MG63 (cell line): Measurements from ENCODE around the gene MYO7A. TPM values are rescaled to one million over a fixed set of nuclear protein-coding genes. Genes with fewer than 3 reads are reported as not detected.

ENCODE experiments used
- DNase-seq: peaks from one replicate; pipeline ENCODE4 v3.0.0-alpha.2; 2020
- H3K27me3 ChIP-seq: fragments of 250-450 bp; sonication (Bioruptor Pico); 2 replicates; pipeline ENCODE4 v1.5.1; 2020; ENCODE audit warnings: mild to moderate bottlenecking, moderate library complexity
- H3K36me3 ChIP-seq: fragments of 250-450 bp; sonication (Bioruptor Pico); 2 replicates; pipeline ENCODE4 v1.5.1; 2020; ENCODE audit warnings: mild to moderate bottlenecking, moderate library complexity
- H3K4me3 ChIP-seq: fragments of 250-450 bp; sonication (Bioruptor Pico); 2 replicates; pipeline ENCODE4 v1.5.1; 2020; ENCODE audit warnings: mild to moderate bottlenecking, moderate library complexity
- H3K9me3 ChIP-seq: fragments of 250-450 bp; sonication (Bioruptor Pico); 2 replicates; pipeline ENCODE4 v1.5.1; 2020; ENCODE audit warnings: mild to moderate bottlenecking, moderate library complexity
- total RNA-seq: library from RNA; depleted of rRNA; stranded (reverse); fragments of >200 nt; shearing (Covaris generic); gene quantifications from 2 replicates; pipeline ENCODE4 v1.2.3, GENCODE V29; 2014; ENCODE audit warnings: low replicate concordance

MYO7A gene
- total RNA-seq, 1 experiment from 2014 or later: not detected

- Histone ChIP-seq H3K27me3 (no peaks in the 10 kb centered on the region), H3K9me3 (no peaks in the 10 kb centered on the region), H3K4me3 (no peak overlapping the region), H3K36me3 (no peaks in the 10 kb centered on the region)
- DNase-seq: no peak
Observed at GRCh38 chr11:77159219-77159936, 31.3 kb downstream of the MYO7A start.

- DNase-seq: no peak
- no peak overlapping the region for H3K4me3 ChIP-seq
- H3K36me3 ChIP-seq: no peaks in the 10 kb centered on the region
- no peaks in the 10 kb centered on the region for H3K9me3 ChIP-seq
- no peaks in the 10 kb centered on the region for H3K27me3 ChIP-seq
Observed at GRCh38 chr11:77159937-77160495, 32.0 kb downstream of the MYO7A start.

- Histone ChIP-seq H3K9me3 (no peaks in the 10 kb centered on the region), H3K4me3 (no peak overlapping the region), H3K27me3 (no peaks in the 10 kb centered on the region), H3K36me3 (no peaks in the 10 kb centered on the region)
- no peak for DNase-seq
Observed at GRCh38 chr11:77163271-77163670, 35.2 kb downstream of the MYO7A start.

GRCh38 chr11:77165066-77165465 lies 37.0 kb downstream of the MYO7A start:
- H3K36me3 ChIP-seq: no peaks in the 10 kb centered on the region
- DNase-seq: no peak
- H3K9me3 ChIP-seq: no peaks in the 10 kb centered on the region
- no peak overlapping the region for H3K4me3 ChIP-seq
- no peaks in the 10 kb centered on the region for H3K27me3 ChIP-seq

- no peaks in the 10 kb centered on the region for H3K27me3 ChIP-seq
Observed at GRCh38 chr11:77166021-77166420, 38.0 kb downstream of the MYO7A start.

GRCh38 chr11:77167111-77167626 lies 39.1 kb downstream of the MYO7A start:
- Histone ChIP-seq H3K27me3 (no peaks in the 10 kb centered on the region), H3K9me3 (no peaks in the 10 kb centered on the region)
- DNase-seq: no peak

More at GRCh38 chr11:77166021-77166420, 38.0 kb downstream of the MYO7A start:
- Histone ChIP-seq H3K36me3 (no peaks in the 10 kb centered on the region), H3K4me3 (no peak overlapping the region), H3K9me3 (no peaks in the 10 kb centered on the region)
- DNase-seq: no peak

GRCh38 chr11:77167791-77168190 lies 39.7 kb downstream of the MYO7A start:
- H3K27me3 ChIP-seq: no peaks in the 10 kb centered on the region
- H3K36me3 ChIP-seq: no peaks in the 10 kb centered on the region
- no peaks in the 10 kb centered on the region for H3K9me3 ChIP-seq
- no peak for DNase-seq
- no peak overlapping the region for H3K4me3 ChIP-seq

More at GRCh38 chr11:77167111-77167626, 39.1 kb downstream of the MYO7A start:
- H3K36me3 ChIP-seq: no peaks in the 10 kb centered on the region
- no peak overlapping the region for H3K4me3 ChIP-seq

- H3K9me3 ChIP-seq: no peaks in the 10 kb centered on the region
- no peak overlapping the region for H3K4me3 ChIP-seq
- H3K36me3 ChIP-seq: no peaks in the 10 kb centered on the region
- H3K27me3 ChIP-seq: no peaks in the 10 kb centered on the region
- no peak for DNase-seq
Observed at GRCh38 chr11:77170107-77170506, 42.1 kb downstream of the MYO7A start.

GRCh38 chr11:77171254-77171653 lies 43.2 kb downstream of the MYO7A start:
- Histone ChIP-seq H3K9me3 (no peaks in the 10 kb centered on the region), H3K4me3 (no peak overlapping the region), H3K36me3 (no peaks in the 10 kb centered on the region), H3K27me3 (no peaks in the 10 kb centered on the region)
- no peak for DNase-seq

- DNase-seq: no peak
- no peaks in the 10 kb centered on the region for H3K9me3 ChIP-seq
- no peak overlapping the region for H3K4me3 ChIP-seq
- H3K27me3 ChIP-seq: no peaks in the 10 kb centered on the region
- H3K36me3 ChIP-seq: no peaks in the 10 kb centered on the region
Observed at GRCh38 chr11:77171885-77172665, 44.0 kb downstream of the MYO7A start.

GRCh38 chr11:77172666-77172982 lies 44.6 kb downstream of the MYO7A start:
- no peak for DNase-seq
- Histone ChIP-seq H3K36me3 (no peaks in the 10 kb centered on the region), H3K4me3 (no peak overlapping the region), H3K27me3 (no peaks in the 10 kb centered on the region), H3K9me3 (no peaks in the 10 kb centered on the region)

- Histone ChIP-seq H3K36me3 (no peaks in the 10 kb centered on the region), H3K4me3 (no peak overlapping the region), H3K9me3 (no peaks in the 10 kb centered on the region)
Observed at GRCh38 chr11:77173494-77173893, 45.4 kb downstream of the MYO7A start.

GRCh38 chr11:77174559-77174958 lies 46.5 kb downstream of the MYO7A start:
- no peaks in the 10 kb centered on the region for H3K9me3 ChIP-seq
- H3K4me3 ChIP-seq: no peak overlapping the region
- no peak for DNase-seq
- no peaks in the 10 kb centered on the region for H3K36me3 ChIP-seq
- H3K27me3 ChIP-seq: no peaks in the 10 kb centered on the region

More at GRCh38 chr11:77173494-77173893, 45.4 kb downstream of the MYO7A start:
- no peak for DNase-seq
- H3K27me3 ChIP-seq: no peaks in the 10 kb centered on the region

- H3K4me3 ChIP-seq: no peak overlapping the region
- no peak for DNase-seq
- no peaks in the 10 kb centered on the region for H3K36me3 ChIP-seq
- H3K27me3 ChIP-seq: no peaks in the 10 kb centered on the region
- no peaks in the 10 kb centered on the region for H3K9me3 ChIP-seq
Observed at GRCh38 chr11:77175021-77175842, 47.2 kb downstream of the MYO7A start.

- Histone ChIP-seq H3K9me3 (no peaks in the 10 kb centered on the region), H3K27me3 (no peaks in the 10 kb centered on the region), H3K36me3 (no peaks in the 10 kb centered on the region), H3K4me3 (no peak overlapping the region)
- DNase-seq: no peak
Observed at GRCh38 chr11:77175869-77176539, 48.0 kb downstream of the MYO7A start.

- H3K9me3 ChIP-seq: no peaks in the 10 kb centered on the region
- no peak for DNase-seq
- H3K27me3 ChIP-seq: no peaks in the 10 kb centered on the region
- no peaks in the 10 kb centered on the region for H3K36me3 ChIP-seq
- H3K4me3 ChIP-seq: no peak overlapping the region
Observed at GRCh38 chr11:77176996-77177395, 49.0 kb downstream of the MYO7A start.
